SK-N-SH (cell line): ENCODE results near the gene DHRS13. TPM values are rescaled to one million over a fixed set of nuclear protein-coding genes. Genes with fewer than 3 reads are reported as not detected.
A peak's percentile ranks its signal among the peaks of the same experiment; 100 is the strongest.

ENCODE experiments used
- CTCF ChIA-PET: fragments of 300-600, 350-600 bp; formaldehyde crosslinking; extraction: SDS; loops from one replicate; lab custom pipeline; 2021; lab: Yijun Ruan, JAX
- POLR2A ChIA-PET: fragments of 350-600 bp; sonication (Branson Sonifier 250); formaldehyde crosslinking; extraction: SDS; loops from one replicate; lab custom pipeline; 2020; ENCODE audit warnings: antibody characterized with exemption, inconsistent platforms; lab: Yijun Ruan, JAX
- DNase-seq: peaks from one replicate; pipeline ENCODE4 v3.0.0; 2012
- H2AFZ ChIP-seq: fragments of 200-600 bp; sonication (generic); 2 replicates; pipeline ENCODE4 v1.8.1; 2016; ENCODE audit warnings: antibody characterized with exemption, mild to moderate bottlenecking, low read depth
- H3F3A ChIP-seq: fragments of 200-600 bp; sonication (generic); replicated peaks from 2 replicates; pipeline ENCODE3; 2016; ENCODE audit warnings: antibody characterized with exemption, mild to moderate bottlenecking; ENCODE audit not compliant: insufficient read depth
- H3K27ac ChIP-seq, 2 experiments: fragments of 200-500 bp in 1 of 2; fragments of 200-600 bp in 1 of 2; sonication (Bioruptor generic) in 1 of 2; sonication (generic), shearing (Covaris generic) in 1 of 2; 2 replicates each; pipeline versions ENCODE4 v1.5.1 to v1.6.1; 2014 to 2016; ENCODE audit warnings: low read depth in 2 of 2, inconsistent platforms in 1 of 2, low read length in 1 of 2, mild to moderate bottlenecking in 1 of 2, mixed read lengths in 1 of 2
- H3K27me3 ChIP-seq: fragments of 200-600 bp; sonication (generic), shearing (Covaris generic); 2 replicates; pipeline ENCODE4 v1.6.1; 2016; ENCODE audit warnings: mixed run types; ENCODE audit not compliant: insufficient read depth
- H3K36me3 ChIP-seq, 2 experiments: fragments of 200-500 bp in 1 of 2; fragments of 200-600 bp in 1 of 2; sonication (Bioruptor generic) in 1 of 2; sonication (generic) in 1 of 2; replicated peaks in 1 of 2; 2 replicates each; pipeline versions ENCODE3 to v1.5.1; 2014 to 2016; ENCODE audit warnings: low read length in 1 of 2, mild to moderate bottlenecking in 1 of 2; ENCODE audit not compliant: insufficient read depth in 2 of 2, control insufficient read depth in 1 of 2
- H3K4me1 ChIP-seq, 2 experiments: fragments of 200-500 bp in 1 of 2; fragments of 200-600 bp in 1 of 2; sonication (Bioruptor generic) in 1 of 2; sonication (generic), shearing (Covaris generic) in 1 of 2; 2 replicates each; pipeline versions ENCODE4 v1.5.1 to v1.6.1; 2014 to 2016; ENCODE audit warnings: low read depth in 1 of 2, low read length in 1 of 2, mixed run types in 1 of 2; ENCODE audit not compliant: insufficient read depth in 2 of 2, control insufficient read depth in 1 of 2
- H3K4me2 ChIP-seq: fragments of 200-600 bp; sonication (generic), shearing (Covaris generic); 2 replicates; pipeline ENCODE4 v1.6.1; 2017; ENCODE audit warnings: mixed run types
- H3K4me3 ChIP-seq, 2 experiments: fragments of 200-500 bp in 1 of 2; fragments of 200-600 bp in 1 of 2; sonication (Bioruptor generic) in 1 of 2; sonication (generic), shearing (Covaris generic) in 1 of 2; 2 replicates each; pipeline versions ENCODE4 v1.5.1 to v1.8.1; 2014 to 2016; ENCODE audit warnings: low read depth in 2 of 2, inconsistent platforms in 1 of 2, low read length in 1 of 2, mild to moderate bottlenecking in 1 of 2, mixed read lengths in 1 of 2, moderate library complexity in 1 of 2
- H3K79me2 ChIP-seq: fragments of 200-600 bp; sonication (generic); 2 replicates; pipeline ENCODE4 v1.8.1; 2017; ENCODE audit warnings: mild to moderate bottlenecking; ENCODE audit not compliant: insufficient read depth
- H3K9ac ChIP-seq: fragments of 200-600 bp; sonication (generic); 2 replicates; pipeline ENCODE4 v1.6.1; 2017; ENCODE audit warnings: mixed run types
- H3K9me2 ChIP-seq: fragments of 200-600 bp; sonication (generic); 2 replicates; pipeline ENCODE4 v1.6.1; 2017; ENCODE audit warnings: mixed run types
- H3K9me3 ChIP-seq: fragments of 200-600 bp; sonication (generic); 2 replicates; pipeline ENCODE4 v1.6.1; 2017; ENCODE audit warnings: mixed run types, mild to moderate bottlenecking, moderate library complexity
- H4K20me1 ChIP-seq: fragments of 200-600 bp; sonication (generic); 2 replicates; pipeline ENCODE4 v1.6.1; 2017; ENCODE audit warnings: mild to moderate bottlenecking, mixed run types; ENCODE audit not compliant: insufficient read depth
- CTCF ChIP-seq: fragments of 200-600 bp; sonication (generic); IDR thresholded peaks from 2 replicates; pipeline ENCODE4 v1.6.1; 2017; ENCODE audit warnings: antibody characterized with exemption, mild to moderate bottlenecking, moderate library complexity
- EZH2phosphoT487 ChIP-seq: fragments of 200-600 bp; sonication (generic); IDR thresholded peaks from 2 replicates; pipeline ENCODE4 v1.6.1; 2017; ENCODE audit warnings: low read depth, mixed run types, mild to moderate bottlenecking, antibody characterized with exemption, moderate library complexity, borderline replicate concordance
- GABPA ChIP-seq: IDR thresholded peaks from 2 replicates; pipeline ENCODE4 v1.4.0; 2012; ENCODE audit warnings: low read depth, mild to moderate bottlenecking
- IRF3 ChIP-seq: fragments of 150-350 bp; IDR thresholded peaks from 2 replicates; pipeline ENCODE4 v1.6.1; 2016; ENCODE audit warnings: mild to moderate bottlenecking, low read depth, low read length
- JUND ChIP-seq: IDR thresholded peaks from 2 replicates; pipeline ENCODE4 v1.4.0; 2012
- MXI1 ChIP-seq: IDR thresholded peaks from 2 replicates; pipeline ENCODE4 v1.6.1; 2012; ENCODE audit warnings: mild to moderate bottlenecking, low read depth, low read length, improper control_type of control experiment
- RFX5 ChIP-seq: IDR thresholded peaks from 2 replicates; pipeline ENCODE4 v1.6.1; 2012; ENCODE audit warnings: mild to moderate bottlenecking, improper control_type of control experiment, low read length
- RXRA ChIP-seq: IDR thresholded peaks from 2 replicates; pipeline ENCODE4 v1.4.0; 2012; ENCODE audit warnings: low read depth, mild to moderate bottlenecking, borderline replicate concordance
- SIN3A ChIP-seq: IDR thresholded peaks from 2 replicates; pipeline ENCODE4 v1.6.1; 2012; ENCODE audit warnings: low read depth, mild to moderate bottlenecking, low read length, moderate library complexity, borderline replicate concordance
- TAF1 ChIP-seq: IDR thresholded peaks from 2 replicates; pipeline ENCODE4 v1.6.1; 2012; ENCODE audit warnings: low read depth, mild to moderate bottlenecking, low read length, moderate library complexity, borderline replicate concordance
- TCF12 ChIP-seq: IDR thresholded peaks from 2 replicates; pipeline ENCODE4 v1.4.0; 2012
- USF2 ChIP-seq: fragments of 150-350 bp; IDR thresholded peaks from 2 replicates; pipeline ENCODE4 v1.6.1; 2017; ENCODE audit warnings: antibody characterized with exemption, low read length, low read depth, borderline replicate concordance
- YY1 ChIP-seq: IDR thresholded peaks from 2 replicates; pipeline ENCODE4 v1.4.0; 2012; ENCODE audit warnings: low read depth, mild to moderate bottlenecking
- WGBS: methylation state at CpG from one replicate; pipeline ENCODE4 v1.1.6; 2017; ENCODE audit warnings: low lambda C conversion rate; 5-methylcytosine and 5-hydroxymethylcytosine counted together
- polyA plus RNA-seq, 3 experiments: library from polyadenylated mRNA; depleted of rRNA; stranded (reverse); fragments of >200 nt; gene quantifications; 2 replicates each; pipeline ENCODE4 v1.2.3, GENCODE V29; 2012

The DHRS13 gene
- polyA plus RNA-seq, 1 of the 3 experiments (the other 2 are of a cell fraction), result 7.4 TPM

GRCh38 chr17:28900986-28901726 lies 1.7 kb downstream of the DHRS13 start:
- WGBS, result 82% methylated on average over 12 of the region's 24 CpGs
- no peak for DNase-seq
- no peak overlapping the region for H3K9ac ChIP-seq
- TF ChIP-seq USF2 (no peak), SIN3A (no peak)
- no peaks in the 10 kb centered on the region for H3K9me3 ChIP-seq
- POLR2A ChIA-PET, result no interaction called here
- CTCF ChIA-PET, result interaction anchor here (0.6 to 9.0 kb wide), 15 partner anchors 11 to 189 kb away, joined by 3 to 95 read pairs (median 6); partner anchors contain the start of genes NEK8, RPL23A and TLCD1
- H3K27me3 ChIP-seq, result no peaks in the 10 kb centered on the region
- peak overlapping the region in 1 of 2 experiments; percentile 4; a peak in 1 of 4 replicates for H3K4me3 ChIP-seq
- no peaks in the 10 kb centered on the region for H3K9me2 ChIP-seq
- H3K4me2 ChIP-seq, result no peak overlapping the region
- H3K79me2 ChIP-seq, result peaks cover 33% of the 10 kb centered on the region
- H3K4me1 ChIP-seq, result peaks cover 6 to 21% of the 10 kb centered on the region in 2 experiments; a peak in 2 of 4 replicates
- H3K27ac ChIP-seq, result no peak overlapping the region
- H2AFZ ChIP-seq, result no peak overlapping the region
- peaks cover 46% of the 10 kb centered on the region for H3F3A ChIP-seq
- H4K20me1 ChIP-seq, result no peaks in the 10 kb centered on the region
- peaks cover 0 to 6% of the 10 kb centered on the region in 2 experiments for H3K36me3 ChIP-seq

- Histone ChIP-seq H3F3A (peaks cover 33% of the 10 kb centered on the region), H3K9me2 (no peaks in the 10 kb centered on the region), H2AFZ (no peak overlapping the region), H3K4me1 (peaks cover 6 to 25% of the 10 kb centered on the region in 2 experiments; a peak in 2 of 4 replicates), H3K36me3 (no peaks in the 10 kb centered on the region), H3K27me3 (no peaks in the 10 kb centered on the region), H3K4me2 (no peak overlapping the region), H3K27ac (no peak overlapping the region), H3K9ac (no peak overlapping the region), H3K4me3 (no peak overlapping the region), H3K79me2 (peaks cover 47% of the 10 kb centered on the region)
- CTCF ChIA-PET, result interaction anchor here (0.5 to 9.0 kb wide), 6 partner anchors 9 to 172 kb away, joined by 3 to 95 read pairs (median 6); partner anchors contain the start of genes FAM222B and TLCD1
- DNase-seq, result no peak
- POLR2A ChIA-PET, result no interaction called here
- 94% methylated on average over 5 of the region's 5 CpGs for WGBS
- no peak for TF ChIP-seq IRF3
- TF ChIP-seq USF2, result no peak
- no peak for TF ChIP-seq MXI1
- no peak for TF ChIP-seq RXRA
- TF ChIP-seq TAF1, result no peak
- no peak for TF ChIP-seq TCF12
- no peak for TF ChIP-seq CTCF
- no peak for TF ChIP-seq YY1
- no peak for TF ChIP-seq JUND
- no peak for TF ChIP-seq RFX5
- no peak for TF ChIP-seq EZH2phosphoT487
- TF ChIP-seq GABPA, result no peak
- TF ChIP-seq, all 33 proteins: peak for 0
- Histone ChIP-seq H4K20me1 (no peaks in the 10 kb centered on the region), H3K9me3 (no peaks in the 10 kb centered on the region)
Measured at GRCh38 chr17:28899212-28899815, 3.6 kb downstream of the DHRS13 start.
